Stimulated activated CD4-positive, alpha-beta T cell treated with anti-CD3 and anti-CD28 coated beads, Interleukin-4, amount 100 ng/mL, for 1 hour (primary cell): Measurements from ENCODE around the gene PHF2.
"Not testable (repeated sequence)": the region's sequence is repeated elsewhere in the genome, so short reads cannot be mapped to it uniquely, and the experiment has no call there.

Source experiments
- DNase-seq: peaks from one replicate; pipeline ENCODE4 v3.0.0-alpha.2; 2020

Gene PHF2

DNA sequence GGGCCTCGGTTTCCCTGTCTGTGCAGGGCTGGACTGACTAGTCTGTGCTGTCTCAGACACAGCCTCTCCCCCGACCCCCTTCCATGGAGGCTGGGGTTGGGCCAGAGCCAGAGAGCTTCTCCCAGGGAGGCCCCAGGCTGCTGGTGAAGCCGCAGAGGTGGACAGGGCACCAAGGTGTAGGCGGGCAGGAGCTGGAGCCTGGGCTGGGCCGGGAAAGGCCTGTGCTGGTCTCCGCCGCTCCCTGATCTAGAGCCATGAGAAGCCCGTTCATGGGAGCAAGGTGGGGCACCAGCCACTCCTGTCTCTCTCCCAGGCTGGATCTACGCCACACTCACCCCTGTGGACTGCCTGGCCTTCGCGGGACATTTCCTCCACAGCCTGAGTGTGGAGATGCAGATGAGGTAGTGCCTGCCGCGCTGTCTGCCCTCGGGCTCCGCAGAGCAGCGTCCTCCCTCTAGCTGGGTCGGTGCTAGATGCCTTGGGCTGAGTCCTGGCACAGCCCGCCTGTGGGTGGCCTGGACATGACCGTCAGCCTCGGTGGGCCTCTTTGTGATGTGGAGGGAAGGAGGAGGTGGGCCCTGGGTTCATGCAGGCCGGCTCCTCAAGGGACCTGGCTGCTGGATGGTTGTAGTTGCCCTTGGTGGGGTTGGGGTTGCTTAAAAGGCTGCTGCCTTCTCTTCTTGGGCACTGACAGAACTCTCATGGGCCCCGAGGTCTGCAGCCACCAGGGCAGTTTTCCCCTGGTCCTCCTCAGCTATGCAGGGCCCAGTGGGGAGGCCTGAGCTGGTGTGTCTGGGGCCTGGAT is 79.4 kb downstream of the PHF2 start:
- DNase-seq: no peak

DNA sequence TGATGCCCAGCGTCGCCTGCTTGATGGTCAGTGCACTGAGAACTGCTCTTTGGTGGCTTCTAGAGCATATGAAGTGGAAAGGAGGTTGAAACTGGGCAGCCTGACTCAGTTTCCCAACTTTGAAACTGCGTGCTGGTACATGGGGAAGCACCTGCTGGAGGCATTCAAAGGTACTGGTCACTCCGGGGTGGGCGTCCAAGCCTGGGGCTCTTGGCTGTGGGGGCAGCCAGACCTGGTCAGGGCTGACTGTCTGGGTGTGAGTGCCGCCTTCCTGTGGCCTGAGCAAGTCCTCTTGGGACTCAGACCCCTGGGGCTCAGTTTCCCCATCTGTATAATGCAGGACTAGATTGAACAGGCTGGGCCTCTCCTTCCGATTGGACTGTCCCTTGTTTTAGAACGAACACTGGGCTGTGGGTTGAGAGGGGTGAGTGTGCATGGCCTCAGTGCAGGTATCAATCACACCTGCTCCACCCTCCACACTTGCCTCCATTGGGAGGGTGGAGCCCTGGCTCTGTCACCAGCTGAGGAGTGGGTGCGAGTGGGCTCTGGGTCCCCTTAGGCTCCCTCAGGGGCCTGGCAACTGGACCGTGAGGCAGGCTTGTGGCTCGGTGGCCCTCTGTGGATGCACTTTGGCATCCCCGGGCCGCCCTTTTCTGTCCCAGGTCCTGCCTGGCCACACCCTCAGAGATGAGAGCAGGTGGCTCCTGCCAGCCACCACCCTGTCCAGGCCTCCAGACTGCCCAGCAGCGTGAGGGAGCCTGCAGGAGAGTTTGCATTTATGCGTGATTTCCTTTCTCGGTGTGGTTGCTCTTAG is 80.2 kb downstream of the PHF2 start:
- no peak for DNase-seq

DNA sequence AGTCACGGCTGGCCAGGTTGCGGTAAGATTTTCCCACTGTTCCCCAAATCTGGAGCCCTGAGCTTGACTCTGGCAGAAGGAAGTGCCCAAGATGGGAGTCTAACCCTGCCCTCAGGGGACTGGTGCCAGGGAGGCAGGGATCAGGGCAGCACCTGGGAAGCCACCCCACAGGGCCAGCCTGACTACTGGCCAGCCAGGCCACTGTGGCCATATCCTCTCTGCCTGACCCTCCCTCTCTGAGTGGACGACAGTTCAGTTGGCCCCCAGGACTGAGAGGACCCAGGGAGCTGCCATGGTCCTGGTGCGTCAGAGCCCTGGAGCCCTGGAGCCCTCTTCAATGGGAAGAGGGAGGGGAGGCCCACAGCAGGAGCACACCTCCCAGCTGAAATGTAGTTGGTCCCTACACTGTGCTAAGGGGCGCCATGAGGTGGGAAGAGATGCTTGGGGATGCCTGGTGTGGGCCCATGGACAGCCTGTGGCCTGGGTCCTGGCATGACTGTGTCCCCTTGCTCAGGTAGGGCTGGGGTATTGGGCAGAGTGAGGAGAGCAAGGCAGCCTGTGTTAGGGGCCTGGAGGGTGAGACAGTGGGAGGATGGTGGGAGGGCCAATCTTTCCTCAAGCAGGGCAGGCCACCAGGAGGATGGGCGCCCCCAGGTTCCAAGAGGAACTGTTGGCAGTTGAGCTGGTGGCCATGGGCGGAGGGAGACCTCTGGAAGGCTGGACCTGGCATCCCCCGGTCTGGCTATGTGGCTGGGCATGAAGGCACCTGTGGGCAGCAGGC is 81.1 kb downstream of the PHF2 start:
- no peak for DNase-seq

DNA sequence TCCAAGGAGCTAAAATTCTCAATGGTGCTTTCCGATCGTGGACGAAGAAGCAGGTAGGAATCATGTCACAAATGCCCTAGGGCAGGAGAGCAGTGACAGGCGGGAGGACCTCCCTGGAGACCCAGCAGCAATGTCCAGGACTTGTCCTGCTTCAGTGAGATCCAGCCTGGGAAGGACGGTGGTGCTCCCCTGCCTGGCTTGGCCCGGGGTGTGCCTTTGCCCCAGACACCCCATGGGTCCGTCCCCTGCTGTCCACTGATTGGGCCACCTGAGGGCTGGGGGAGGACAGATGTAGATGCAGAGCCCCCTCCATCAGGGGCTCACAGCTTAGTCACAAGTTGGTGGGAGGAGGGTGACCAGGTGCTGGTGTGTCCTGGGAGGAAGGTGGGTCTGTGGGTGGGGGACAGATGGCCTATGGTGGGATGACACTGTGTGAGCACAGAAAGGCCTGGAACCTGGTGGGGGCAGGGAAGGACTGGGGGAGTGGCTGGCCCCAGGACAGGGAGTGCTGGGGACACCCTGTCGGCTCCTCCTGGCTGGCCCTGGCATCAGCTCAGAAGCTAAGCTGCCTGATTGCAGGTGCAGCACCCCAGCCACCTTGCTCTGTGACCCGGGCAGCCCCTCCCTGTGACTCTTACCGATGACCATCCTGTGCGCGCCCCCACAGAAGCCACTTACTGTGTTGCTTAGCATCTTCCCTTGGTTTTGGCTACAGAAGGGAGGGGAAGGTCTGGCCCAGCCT is 82.0 kb downstream of the PHF2 start:
- no peak for DNase-seq

DNA sequence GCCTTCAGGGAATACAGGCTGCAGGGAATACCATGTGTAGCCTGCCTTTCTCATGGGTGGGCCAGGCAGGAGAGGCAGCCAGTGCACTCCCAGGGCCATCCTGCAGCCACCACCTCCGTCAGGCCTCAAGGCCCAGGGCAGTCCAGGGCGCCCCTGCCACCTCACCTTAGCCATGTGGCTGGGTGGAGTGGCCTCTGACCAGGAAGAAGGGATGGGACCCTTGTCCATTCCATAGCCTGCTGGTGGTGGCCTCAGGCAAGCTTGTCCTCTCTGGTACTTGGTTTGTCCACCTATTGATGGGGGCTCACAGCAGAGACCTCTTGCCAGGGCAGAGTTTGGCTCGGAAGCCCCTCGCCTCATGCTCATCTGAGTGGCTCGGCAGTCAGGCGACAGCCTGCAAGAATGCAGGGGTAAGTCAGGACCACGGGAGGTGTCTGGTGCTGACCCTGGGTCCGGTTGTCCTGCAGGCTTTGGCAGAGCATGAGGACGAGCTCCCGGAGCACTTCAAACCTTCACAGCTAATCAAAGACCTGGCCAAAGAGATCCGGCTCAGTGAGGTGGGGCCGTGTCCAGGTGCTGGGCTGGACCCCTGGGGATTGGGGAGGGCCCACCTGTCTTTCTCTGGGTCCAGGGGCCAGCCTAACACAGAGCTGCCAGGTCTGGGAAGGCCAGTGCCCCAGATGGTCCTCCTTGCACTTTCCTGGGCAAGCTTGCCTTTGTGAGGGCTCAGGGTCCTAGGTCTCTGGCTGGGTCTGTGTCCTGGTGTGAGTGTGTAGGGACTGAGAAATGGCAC is 82.9 kb downstream of the PHF2 start:
- no peak for DNase-seq

DNA sequence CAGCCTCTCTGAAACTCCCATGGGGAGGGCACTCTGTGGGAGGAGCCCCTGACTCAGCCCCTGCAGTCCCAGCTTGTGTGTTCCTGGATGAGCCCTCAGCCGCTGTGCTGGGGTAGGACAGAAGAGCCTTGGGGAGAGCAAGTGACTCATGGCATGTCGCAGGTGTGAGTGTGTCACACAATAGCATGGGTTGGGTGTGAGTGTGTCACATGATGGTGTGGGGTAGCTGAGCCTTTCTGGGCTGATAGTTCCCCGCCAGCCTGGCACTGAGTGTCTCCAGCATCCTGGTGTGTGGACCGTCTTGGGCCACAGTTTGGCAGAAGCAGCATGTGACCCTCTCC is 83.4 kb downstream of the PHF2 start:
- DNase-seq: no peak

DNA sequence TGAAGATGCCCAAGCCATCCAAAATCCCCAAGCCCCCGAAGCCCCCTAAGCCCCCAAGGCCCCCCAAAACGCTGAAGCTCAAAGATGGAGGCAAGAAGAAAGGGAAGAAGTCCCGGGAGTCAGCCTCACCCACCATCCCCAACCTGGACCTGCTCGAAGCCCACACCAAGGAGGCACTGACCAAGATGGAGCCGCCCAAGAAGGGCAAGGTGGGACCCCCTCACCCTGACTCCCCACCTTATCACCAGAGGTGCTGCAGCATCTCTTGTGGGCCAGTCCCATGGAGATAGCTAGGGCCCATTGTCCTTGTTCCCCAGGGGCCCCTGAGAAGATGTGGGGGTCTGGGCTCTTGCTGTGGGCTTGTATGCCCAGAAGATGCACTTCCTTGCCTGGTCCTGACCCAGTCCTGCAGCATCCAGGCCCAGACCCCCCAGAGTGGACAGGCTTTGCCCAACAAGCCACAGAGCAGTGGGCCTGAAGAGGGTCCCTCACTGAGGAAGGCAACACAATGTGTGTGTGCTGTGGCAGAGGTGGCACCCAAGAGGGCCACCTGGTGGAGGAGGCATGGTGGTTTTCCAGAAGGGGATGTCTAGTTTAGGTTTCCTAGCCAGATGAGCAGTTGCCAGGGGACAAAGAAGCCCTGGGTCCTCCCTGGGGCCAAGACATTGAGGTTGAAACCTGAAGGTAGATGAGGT is 84.1 kb downstream of the PHF2 start:
- no peak for DNase-seq

DNA sequence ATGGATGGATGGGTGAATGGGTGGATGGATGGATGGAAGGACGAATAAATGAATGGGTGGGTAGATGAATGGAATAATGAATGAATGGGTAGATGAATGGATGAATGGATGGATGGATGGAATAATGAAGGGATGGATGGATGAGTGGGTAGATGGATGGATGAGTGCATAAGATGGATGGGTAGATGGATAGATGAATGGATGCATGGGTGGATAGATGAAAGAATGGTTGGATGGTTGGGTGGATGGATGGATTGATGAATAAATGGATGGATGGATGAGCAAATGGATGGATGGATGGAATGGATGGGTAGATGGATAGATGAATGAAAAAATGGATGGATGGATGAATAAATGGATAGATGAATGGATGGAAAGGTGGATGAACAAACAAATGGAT is 85.2 kb downstream of the PHF2 start:
- no peak for DNase-seq

DNA sequence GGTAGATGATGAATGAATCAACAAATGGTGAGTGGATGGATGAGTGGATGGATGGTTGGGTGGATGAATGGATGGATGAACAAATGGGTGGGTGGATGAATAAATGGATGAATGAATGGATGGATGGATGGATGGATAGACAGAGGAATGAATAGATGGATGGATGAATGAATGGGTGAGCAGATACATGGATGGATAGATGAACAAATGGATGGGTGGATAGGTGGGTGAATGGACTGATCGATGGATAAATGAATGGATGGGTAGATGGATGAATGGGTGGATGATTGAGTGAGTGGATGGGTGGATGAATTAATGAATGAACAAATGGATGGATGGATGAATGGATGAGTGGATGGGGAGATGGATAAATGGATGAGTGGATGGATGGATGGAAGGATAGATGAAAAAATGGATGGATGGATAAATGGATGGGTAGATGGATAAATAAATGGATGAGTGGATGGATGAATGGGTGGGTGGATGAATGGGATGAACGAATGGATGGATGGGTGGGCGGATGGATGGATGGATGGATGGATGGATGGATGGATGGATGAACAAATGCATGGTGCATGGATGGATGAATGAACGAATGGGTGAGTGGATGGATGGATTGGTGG is 85.7 kb downstream of the PHF2 start:
- no peak for DNase-seq

DNA sequence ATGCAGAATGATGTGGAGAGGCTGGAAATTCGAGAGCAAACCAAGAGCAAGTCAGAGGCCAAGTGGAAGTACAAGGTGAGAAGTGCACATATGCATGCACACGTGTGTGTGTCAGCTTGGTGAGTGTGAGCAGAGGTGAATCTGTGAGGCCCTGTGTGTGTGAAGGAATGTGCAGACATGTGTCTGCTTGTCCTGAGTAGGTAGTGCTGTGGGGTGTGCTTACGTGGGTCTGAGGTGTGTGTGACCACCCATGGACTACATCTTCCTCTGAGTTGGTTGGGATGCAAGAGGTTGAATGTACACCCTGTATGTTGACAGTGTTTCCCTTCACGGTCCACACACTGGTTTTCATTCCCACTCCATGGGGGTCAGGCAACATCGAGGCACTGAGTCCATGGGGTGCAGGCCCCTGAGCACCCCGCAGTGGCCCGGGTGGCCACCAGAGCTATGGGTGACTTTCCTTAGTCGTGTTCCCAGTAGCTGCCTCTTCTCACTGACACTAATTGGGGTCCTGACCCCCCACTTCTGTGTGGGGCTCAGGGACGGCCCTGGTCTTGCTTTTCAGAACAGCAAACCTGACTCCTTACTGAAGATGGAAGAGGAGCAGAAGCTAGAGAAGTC is 86.7 kb downstream of the PHF2 start:
- no peak for DNase-seq

DNA sequence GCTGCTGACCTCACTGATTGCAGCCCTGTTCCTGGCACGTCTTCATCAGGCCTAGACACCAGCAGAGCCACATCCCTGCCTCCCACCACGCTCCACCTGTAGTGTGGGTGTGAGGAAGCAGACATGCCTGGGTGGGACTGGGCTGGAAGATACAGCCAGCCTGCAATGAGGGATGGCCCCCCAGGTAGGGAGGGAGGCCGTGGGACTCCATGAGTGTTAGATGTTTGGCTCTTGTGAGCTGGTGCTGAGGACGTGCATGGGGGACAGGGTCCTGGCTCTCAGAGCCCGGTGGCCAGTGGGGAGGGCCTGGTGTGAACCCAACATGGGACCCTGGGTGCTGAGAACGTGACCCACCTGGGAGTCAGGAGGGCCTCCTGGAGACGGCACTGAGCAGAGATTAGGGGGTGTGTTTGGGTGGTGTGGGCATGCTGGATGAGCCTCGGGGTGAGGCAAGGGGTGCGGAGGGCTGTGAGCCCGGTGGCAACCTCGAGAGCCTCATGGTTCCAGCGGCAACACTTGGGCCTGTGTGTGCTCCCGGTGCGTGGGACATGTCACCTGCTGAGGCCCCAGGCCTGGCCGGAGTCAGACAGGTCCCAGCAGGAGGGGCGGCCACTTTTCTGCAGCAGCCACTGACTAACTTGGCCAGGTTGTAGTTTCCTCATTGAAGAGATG is 87.6 kb downstream of the PHF2 start:
- no peak for DNase-seq

DNA sequence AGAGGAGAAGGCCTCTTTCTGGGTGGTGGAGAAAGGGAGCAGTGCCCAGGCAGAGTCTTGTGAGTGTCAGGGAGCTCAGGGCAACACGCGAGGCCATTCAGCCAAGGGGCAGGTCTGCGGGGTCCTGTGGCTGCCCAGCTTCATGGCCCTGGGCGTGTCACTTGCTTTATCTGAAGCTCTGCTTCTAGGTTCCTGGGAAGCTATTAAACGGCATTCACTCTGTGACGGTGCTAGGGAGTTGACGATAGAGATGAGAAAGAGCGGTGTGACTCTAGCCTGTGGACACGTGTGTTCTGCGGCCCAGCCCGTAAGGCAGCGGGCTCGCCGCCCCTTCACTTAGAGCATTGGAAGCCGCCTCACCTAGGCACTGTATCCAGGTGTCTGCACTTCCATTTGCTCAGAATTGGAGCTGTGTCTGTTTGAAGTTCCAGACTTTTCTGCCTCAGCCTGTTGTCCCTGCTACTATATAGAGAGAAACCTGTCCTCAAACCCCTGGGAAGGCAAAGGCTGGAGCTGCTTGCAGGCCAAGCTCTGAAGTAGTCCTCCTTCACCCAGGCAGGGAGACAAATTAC is 88.3 kb downstream of the PHF2 start:
- no peak for DNase-seq

DNA sequence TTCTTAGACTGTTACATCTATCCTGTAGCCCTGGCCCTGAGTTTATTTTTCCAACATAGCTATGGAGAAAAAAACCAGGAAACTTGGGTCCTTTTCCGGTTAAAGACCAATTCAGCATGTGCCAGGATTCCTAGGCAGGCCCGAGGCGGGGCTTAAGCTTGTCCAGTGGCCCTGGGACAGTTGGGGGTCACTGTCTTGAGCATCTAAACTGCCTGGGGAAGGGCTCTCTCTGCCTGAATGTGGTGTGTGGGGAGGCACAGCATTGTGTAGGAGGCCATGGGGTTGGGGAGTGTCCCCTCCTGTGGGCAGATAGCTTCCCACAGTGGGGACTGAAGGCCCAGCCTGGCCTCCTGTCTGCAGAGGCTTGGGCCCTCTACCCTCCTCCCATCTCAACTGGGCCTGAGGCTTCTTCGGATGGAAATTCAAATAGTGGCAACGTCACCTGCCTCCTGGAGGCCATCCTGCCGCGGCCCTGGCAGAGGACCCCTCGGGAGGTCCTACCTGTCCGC is 88.8 kb downstream of the PHF2 start:
- no peak for DNase-seq

DNA sequence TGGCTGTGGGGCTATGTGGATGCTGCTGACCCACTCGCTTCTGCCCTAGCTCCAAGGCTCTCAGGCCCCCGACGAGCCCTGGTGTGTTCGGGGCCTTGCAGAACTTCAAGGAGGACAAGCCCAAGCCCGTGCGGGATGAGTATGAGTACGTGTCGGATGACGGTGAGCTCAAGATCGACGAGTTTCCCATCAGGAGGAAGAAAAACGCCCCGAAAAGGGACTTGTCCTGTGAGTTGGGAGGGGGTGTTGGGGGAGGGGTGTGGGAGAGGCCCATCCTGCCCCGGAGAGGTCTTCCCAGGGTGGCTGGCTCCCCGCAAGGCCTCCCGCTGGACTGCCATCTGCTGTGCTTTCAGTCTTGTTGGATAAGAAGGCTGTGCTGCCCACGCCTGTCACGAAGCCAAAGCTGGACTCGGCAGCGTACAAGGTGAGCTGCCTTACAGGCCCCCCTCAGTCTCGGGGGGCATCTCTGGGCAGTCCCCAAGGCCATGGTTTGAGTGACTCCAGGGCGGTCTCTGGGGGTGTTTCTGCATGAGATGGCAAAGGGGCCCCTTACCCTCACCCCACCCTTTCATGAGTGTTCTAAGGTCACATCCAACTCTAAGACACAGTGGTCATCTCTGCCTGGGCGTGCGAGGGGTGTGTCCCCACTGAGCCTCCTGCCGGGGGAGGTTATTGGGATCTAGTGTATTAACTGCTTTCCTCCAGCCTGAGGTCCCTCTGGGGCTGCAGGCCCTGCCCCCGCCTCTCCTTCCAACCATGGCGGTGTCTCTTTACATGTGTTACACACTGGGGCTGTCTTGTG is 89.5 kb downstream of the PHF2 start:
- no peak for DNase-seq

DNA sequence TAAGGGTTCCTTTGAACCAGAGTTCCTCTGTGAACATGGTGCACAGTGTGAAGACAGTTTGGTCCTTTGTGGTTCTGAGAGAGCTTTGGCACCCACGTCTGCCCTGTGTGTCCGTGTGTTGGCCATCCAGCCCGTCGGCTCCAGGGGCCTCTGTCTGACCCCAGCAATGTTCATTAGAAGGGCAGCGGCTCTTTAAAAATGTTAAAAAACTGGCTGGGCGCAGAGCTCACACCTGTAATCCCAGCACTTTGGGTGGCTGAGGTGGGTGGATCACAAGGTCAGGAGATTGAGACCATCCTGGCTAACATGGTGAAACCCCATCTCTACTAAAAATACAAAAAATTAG is 90.0 kb downstream of the PHF2 start:
- not testable (repeated sequence) for DNase-seq

DNA sequence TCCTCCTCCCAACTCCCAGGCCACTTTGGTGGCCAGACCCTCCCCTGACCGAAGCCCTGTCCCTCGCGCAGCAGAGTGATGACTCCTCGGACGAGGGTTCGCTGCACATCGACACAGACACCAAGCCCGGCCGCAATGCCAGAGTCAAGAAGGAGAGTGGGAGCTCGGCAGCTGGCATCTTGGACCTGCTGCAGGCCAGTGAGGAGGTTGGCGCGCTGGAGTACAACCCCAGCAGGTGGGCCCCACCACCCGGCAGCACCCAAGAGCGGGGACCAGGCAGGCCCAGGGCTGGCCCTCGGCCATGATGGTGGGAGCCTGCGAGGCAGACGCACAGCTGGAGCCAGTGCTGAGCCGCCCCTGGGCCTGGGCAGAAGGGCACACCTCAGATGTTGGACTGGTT is 90.6 kb downstream of the PHF2 start:
- no peak for DNase-seq

DNA sequence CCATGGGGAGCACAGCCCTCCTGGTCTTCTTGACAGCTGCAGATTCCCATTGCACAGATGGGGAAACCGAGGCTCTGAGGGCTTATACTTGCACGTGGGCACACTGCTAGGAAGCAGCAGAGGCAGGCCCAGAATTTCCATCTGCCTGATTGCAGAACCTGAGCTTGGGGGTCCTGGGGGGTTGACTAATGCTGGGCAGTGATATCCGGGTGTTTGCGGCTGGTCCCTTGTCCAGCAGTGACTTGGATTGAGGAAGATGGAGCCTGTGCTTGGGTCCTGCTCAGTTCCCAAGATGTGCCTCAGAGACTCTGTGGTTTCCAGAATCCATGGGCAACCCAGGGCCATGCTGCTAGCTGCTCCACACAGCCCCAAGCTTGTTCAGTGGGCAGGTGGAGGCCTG is 91.2 kb downstream of the PHF2 start:
- DNase-seq: no peak

DNA sequence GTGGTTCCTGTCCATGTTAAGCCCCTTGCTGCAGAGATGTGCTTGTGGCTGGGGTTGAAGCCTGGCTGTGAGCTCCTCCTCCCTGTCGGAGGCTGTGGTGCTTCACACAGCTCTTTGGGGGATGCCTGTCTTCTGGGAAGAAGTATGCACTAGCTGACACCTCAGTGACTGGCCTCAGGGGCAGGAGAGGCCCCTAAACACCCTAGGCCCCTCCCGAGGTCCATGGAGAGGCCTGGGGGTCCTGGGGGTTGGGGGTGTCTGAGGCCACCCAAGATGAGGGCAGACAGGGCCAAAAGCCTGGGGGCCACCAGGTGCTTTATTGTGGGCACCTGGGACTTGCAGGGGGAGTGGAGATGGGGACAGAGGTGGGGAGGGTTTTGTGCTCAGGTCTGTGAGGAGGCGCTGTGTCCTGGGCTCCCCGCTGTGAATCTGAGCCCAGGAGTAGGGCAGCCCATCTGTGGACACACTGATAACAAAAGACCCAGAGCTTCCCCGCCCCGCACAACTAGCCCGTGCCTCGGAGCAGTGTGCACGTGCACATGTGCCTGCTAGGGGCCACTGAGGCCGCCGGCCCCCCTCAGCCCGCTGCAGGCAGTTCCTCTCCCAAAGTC is 92.0 kb downstream of the PHF2 start:
- no peak for DNase-seq
